Memory B cell (primary cell): ENCODE measurements around the gene CC2D2A.
A peak's percentile ranks its signal among the peaks of the same experiment; 100 is the strongest.

Experiments used
- ATAC-seq: fragments of 150-1000 bp; cut with Tn5 transposase; 2 replicates; pipeline ENCODE4 v1.10.0; 2021; ENCODE audit warnings: low read depth, mild to moderate bottlenecking, moderate library complexity
- DNase-seq, 2 donors: peaks; one replicate each; pipeline ENCODE4 v3.0.0; 2022; ENCODE audit warnings: low spot score in 2 of 2
- H3K27ac Mint-ChIP-seq: one replicate; pipeline ENCODE4 v1.8.0; 2022; ENCODE audit warnings: mild to moderate bottlenecking, moderate library complexity, mixed read lengths
- H3K27me3 Mint-ChIP-seq: one replicate; pipeline ENCODE4 v1.8.0; 2022; ENCODE audit warnings: mixed read lengths
- H3K36me3 Mint-ChIP-seq: one replicate; pipeline ENCODE4 v1.8.0; 2022; ENCODE audit warnings: mild to moderate bottlenecking, mixed read lengths
- H3K4me1 Mint-ChIP-seq: one replicate; pipeline ENCODE4 v1.8.0; 2022; ENCODE audit warnings: mixed read lengths
- H3K4me3 Mint-ChIP-seq: one replicate; pipeline ENCODE4 v1.8.0; 2022; ENCODE audit warnings: mild to moderate bottlenecking, moderate library complexity, mixed read lengths
- H3K9me3 Mint-ChIP-seq: one replicate; pipeline ENCODE4 v1.8.0; 2022; ENCODE audit warnings: mixed read lengths

The CC2D2A gene

GRCh38 chr4:15543537-15544247 is 74.0 kb downstream of the CC2D2A start:
- DNase-seq (no peak), ATAC-seq (no peak)
- no peaks in the 10 kb centered on the region for H3K27me3 Mint-ChIP-seq
- H3K36me3 Mint-ChIP-seq: peaks cover 19% of the 10 kb centered on the region
- peak overlapping the region; percentile 29 for H3K27ac Mint-ChIP-seq
- no peaks in the 10 kb centered on the region for H3K9me3 Mint-ChIP-seq
- H3K4me1 Mint-ChIP-seq: peaks cover 2% of the 10 kb centered on the region
- H3K4me3 Mint-ChIP-seq: no peak overlapping the region

- no peak for DNase-seq
- Mint-ChIP-seq H3K4me3 (no peak overlapping the region), H3K36me3 (peaks cover 19% of the 10 kb centered on the region), H3K27me3 (no peaks in the 10 kb centered on the region), H3K27ac (peak overlapping the region; percentile 29), H3K4me1 (peaks cover 2% of the 10 kb centered on the region), H3K9me3 (no peaks in the 10 kb centered on the region)
- no peak for ATAC-seq
Observed at GRCh38 chr4:15544248-15544729, 74.6 kb downstream of the CC2D2A start.

GRCh38 chr4:15545371-15545770 is 75.7 kb downstream of the CC2D2A start:
- peaks cover 19% of the 10 kb centered on the region for H3K36me3 Mint-ChIP-seq
- DNase-seq (no peak), ATAC-seq (no peak)
- H3K4me3 Mint-ChIP-seq: no peak overlapping the region
- no peak overlapping the region for H3K27ac Mint-ChIP-seq
- H3K4me1 Mint-ChIP-seq: peaks cover 2% of the 10 kb centered on the region
- H3K9me3 Mint-ChIP-seq: no peaks in the 10 kb centered on the region
- H3K27me3 Mint-ChIP-seq: no peaks in the 10 kb centered on the region

GRCh38 chr4:15547392-15547791 is 77.7 kb downstream of the CC2D2A start:
- Mint-ChIP-seq H3K4me1 (peaks cover 2% of the 10 kb centered on the region), H3K9me3 (no peaks in the 10 kb centered on the region), H3K36me3 (peaks cover 15% of the 10 kb centered on the region), H3K4me3 (no peak overlapping the region), H3K27me3 (no peaks in the 10 kb centered on the region), H3K27ac (no peak overlapping the region)
- ATAC-seq (no peak), DNase-seq (no peak)

- Mint-ChIP-seq H3K36me3 (peaks cover 6% of the 10 kb centered on the region), H3K27ac (no peak overlapping the region), H3K9me3 (no peaks in the 10 kb centered on the region), H3K4me1 (peaks cover 2% of the 10 kb centered on the region), H3K4me3 (no peak overlapping the region), H3K27me3 (no peaks in the 10 kb centered on the region)
- ATAC-seq (no peak), DNase-seq (no peak)
Observed at GRCh38 chr4:15550491-15550890, 80.8 kb downstream of the CC2D2A start.

- ATAC-seq: no peak
- H3K4me1 Mint-ChIP-seq: peaks cover 2% of the 10 kb centered on the region
- H3K36me3 Mint-ChIP-seq: no peaks in the 10 kb centered on the region
- no peaks in the 10 kb centered on the region for H3K27me3 Mint-ChIP-seq
- no peak overlapping the region for H3K4me3 Mint-ChIP-seq
- DNase-seq: no peak
- H3K27ac Mint-ChIP-seq: no peak overlapping the region
- no peaks in the 10 kb centered on the region for H3K9me3 Mint-ChIP-seq
Observed at GRCh38 chr4:15551740-15552446, 82.2 kb downstream of the CC2D2A start.

- H3K9me3 Mint-ChIP-seq: no peaks in the 10 kb centered on the region
- DNase-seq (no peak), ATAC-seq (no peak)
- H3K27ac Mint-ChIP-seq: no peak overlapping the region
- H3K4me3 Mint-ChIP-seq: no peak overlapping the region
- no peaks in the 10 kb centered on the region for H3K4me1 Mint-ChIP-seq
- H3K27me3 Mint-ChIP-seq: no peaks in the 10 kb centered on the region
- peaks cover 1% of the 10 kb centered on the region for H3K36me3 Mint-ChIP-seq
Observed at GRCh38 chr4:15552557-15553362, 83.1 kb downstream of the CC2D2A start.

- no peak overlapping the region for H3K4me3 Mint-ChIP-seq
- no peaks in the 10 kb centered on the region for H3K27me3 Mint-ChIP-seq
- H3K27ac Mint-ChIP-seq: no peak overlapping the region
- H3K4me1 Mint-ChIP-seq: peaks cover 7% of the 10 kb centered on the region
- DNase-seq (no peak), ATAC-seq (no peak)
- H3K9me3 Mint-ChIP-seq: no peaks in the 10 kb centered on the region
- H3K36me3 Mint-ChIP-seq: peaks cover 7% of the 10 kb centered on the region
Observed at GRCh38 chr4:15556511-15557092, 86.9 kb downstream of the CC2D2A start.

- ATAC-seq: no peak
- Mint-ChIP-seq H3K36me3 (peaks cover 12% of the 10 kb centered on the region), H3K27me3 (no peaks in the 10 kb centered on the region), H3K9me3 (no peaks in the 10 kb centered on the region), H3K4me3 (no peak overlapping the region), H3K4me1 (peaks cover 13% of the 10 kb centered on the region), H3K27ac (no peak overlapping the region)
- no peak for DNase-seq
Observed at GRCh38 chr4:15557786-15558550, 88.3 kb downstream of the CC2D2A start.

- no peaks in the 10 kb centered on the region for H3K9me3 Mint-ChIP-seq
- no peaks in the 10 kb centered on the region for H3K27me3 Mint-ChIP-seq
- peaks cover 14% of the 10 kb centered on the region for H3K36me3 Mint-ChIP-seq
- peaks cover 13% of the 10 kb centered on the region for H3K4me1 Mint-ChIP-seq
- ATAC-seq: no peak
- no peak for DNase-seq
- H3K4me3 Mint-ChIP-seq: no peak overlapping the region
- no peak overlapping the region for H3K27ac Mint-ChIP-seq
Observed at GRCh38 chr4:15558561-15558960, 88.9 kb downstream of the CC2D2A start.

GRCh38 chr4:15562114-15562513 is 92.4 kb downstream of the CC2D2A start:
- DNase-seq (no peak), ATAC-seq (no peak)
- H3K36me3 Mint-ChIP-seq: peaks cover 21% of the 10 kb centered on the region
- peaks cover 13% of the 10 kb centered on the region for H3K4me1 Mint-ChIP-seq
- no peaks in the 10 kb centered on the region for H3K27me3 Mint-ChIP-seq
- H3K4me3 Mint-ChIP-seq: no peak overlapping the region
- H3K27ac Mint-ChIP-seq: no peak overlapping the region
- H3K9me3 Mint-ChIP-seq: no peaks in the 10 kb centered on the region

- H3K4me1 Mint-ChIP-seq: peaks cover 13% of the 10 kb centered on the region
- peaks cover 24% of the 10 kb centered on the region for H3K36me3 Mint-ChIP-seq
- H3K4me3 Mint-ChIP-seq: no peak overlapping the region
- ATAC-seq (no peak), DNase-seq (no peak)
- H3K9me3 Mint-ChIP-seq: no peaks in the 10 kb centered on the region
- no peak overlapping the region for H3K27ac Mint-ChIP-seq
- H3K27me3 Mint-ChIP-seq: no peaks in the 10 kb centered on the region
Observed at GRCh38 chr4:15562623-15563022, 92.9 kb downstream of the CC2D2A start.

- no peaks in the 10 kb centered on the region for H3K9me3 Mint-ChIP-seq
- no peak overlapping the region for H3K4me3 Mint-ChIP-seq
- peaks cover 28% of the 10 kb centered on the region for H3K36me3 Mint-ChIP-seq
- no peak for ATAC-seq
- H3K4me1 Mint-ChIP-seq: peaks cover 13% of the 10 kb centered on the region
- H3K27ac Mint-ChIP-seq: no peak overlapping the region
- no peaks in the 10 kb centered on the region for H3K27me3 Mint-ChIP-seq
- DNase-seq: no peak
Observed at GRCh38 chr4:15563871-15564270, 94.2 kb downstream of the CC2D2A start.
